HEK293 (cell line): ENCODE results near the gene LYL1.

ENCODE experiments used
- CTCF ChIA-PET: fragments of 350-600 bp; formaldehyde crosslinking; extraction: SDS; loops from one replicate; lab custom pipeline; 2021; ENCODE audit warnings: antibody characterized with exemption; lab: Yijun Ruan, JAX
- POLR2A ChIA-PET: fragments of 300-600 bp; formaldehyde crosslinking; extraction: SDS; loops from one replicate; lab custom pipeline; 2020; ENCODE audit warnings: antibody characterized with exemption, inconsistent platforms; lab: Yijun Ruan, JAX
- H3K27ac ChIP-seq: fragments of 200-500 bp; sonication (Bioruptor generic); 2 replicates; pipeline ENCODE4 v1.5.1; 2014; ENCODE audit warnings: low read depth, low read length, control low read depth, inconsistent platforms; ENCODE audit errors: extremely low read depth
- H3K36me3 ChIP-seq, 2 experiments: fragments of 200-500 bp in 1 of 2; sonication (Bioruptor generic) in 1 of 2; 1 replicate in 1 of 2; 2 replicates in 1 of 2; pipeline ENCODE4 v1.5.1; 2014 to 2017; ENCODE audit warnings: inconsistent platforms in 2 of 2, low read length in 2 of 2; ENCODE audit not compliant: control insufficient read depth in 2 of 2, insufficient read depth in 1 of 2
- H3K4me1 ChIP-seq: fragments of 200-500 bp; sonication (Bioruptor generic); 2 replicates; pipeline ENCODE4 v1.5.1; 2014; ENCODE audit warnings: mild to moderate bottlenecking, low read length, inconsistent platforms; ENCODE audit not compliant: control insufficient read depth, insufficient read depth
- H3K4me3 ChIP-seq: 2 replicates; pipeline ENCODE4 v1.5.1; 2011; ENCODE audit warnings: low read depth, mild to moderate bottlenecking, control low read depth, low read length, moderate library complexity
- H3K9me3 ChIP-seq: fragments of 200-500 bp; sonication (Bioruptor generic); 2 replicates; pipeline ENCODE4 v1.5.1; 2014; ENCODE audit warnings: low read depth, low read length, inconsistent platforms; ENCODE audit not compliant: control insufficient read depth, insufficient read depth
- BCL11A ChIP-seq: fragments of 450-650 bp; formaldehyde crosslinking; IDR thresholded peaks from 2 replicates; pipeline ENCODE4 v1.5.1; 2016; ENCODE audit warnings: low read depth, missing biosample characterization, missing genetic modification characterization
- GLI4 ChIP-seq: fragments of 450-650 bp; formaldehyde crosslinking; IDR thresholded peaks from 2 replicates; pipeline ENCODE4 v1.5.1; 2016; ENCODE audit warnings: missing biosample characterization, missing genetic modification characterization
- KLF1 ChIP-seq: fragments of 450-650 bp; formaldehyde crosslinking; IDR thresholded peaks from 2 replicates; pipeline ENCODE4 v1.5.1; 2016; ENCODE audit warnings: missing biosample characterization, missing genetic modification characterization
- RBAK ChIP-seq: fragments of 450-650 bp; formaldehyde crosslinking; IDR thresholded peaks from 2 replicates; pipeline ENCODE4 v1.5.1; 2016; ENCODE audit warnings: missing biosample characterization, missing genetic modification characterization
- ZNF112 ChIP-seq: fragments of 450-650 bp; formaldehyde crosslinking; IDR thresholded peaks from 2 replicates; pipeline ENCODE4 v1.5.0; 2017; ENCODE audit warnings: missing biosample characterization, missing genetic modification characterization
- ZNF114 ChIP-seq: fragments of 450-650 bp; formaldehyde crosslinking; IDR thresholded peaks from 2 replicates; pipeline ENCODE4 v1.5.0; 2017; ENCODE audit warnings: missing biosample characterization, missing genetic modification characterization
- ZNF221 ChIP-seq: fragments of 450-650 bp; formaldehyde crosslinking; IDR thresholded peaks from 2 replicates; pipeline ENCODE4 v1.5.1; 2017; ENCODE audit warnings: missing biosample characterization, missing genetic modification characterization, borderline replicate concordance
- ZNF23 ChIP-seq: fragments of 450-650 bp; formaldehyde crosslinking; IDR thresholded peaks from 2 replicates; pipeline ENCODE4 v1.5.1; 2016; ENCODE audit warnings: missing biosample characterization, missing genetic modification characterization, borderline replicate concordance
- ZNF239 ChIP-seq: fragments of 450-650 bp; formaldehyde crosslinking; IDR thresholded peaks from 2 replicates; pipeline ENCODE4 v1.5.1; 2016; ENCODE audit warnings: missing biosample characterization, missing genetic modification characterization
- ZNF24 ChIP-seq: fragments of 450-650 bp; formaldehyde crosslinking; IDR thresholded peaks from 2 replicates; pipeline ENCODE4 v1.5.1; 2016; ENCODE audit warnings: missing biosample characterization, missing genetic modification characterization
- ZNF324 ChIP-seq: fragments of 450-650 bp; formaldehyde crosslinking; IDR thresholded peaks from 2 replicates; pipeline ENCODE4 v1.5.1; 2016; ENCODE audit warnings: missing biosample characterization, missing genetic modification characterization
- ZNF335 ChIP-seq: fragments of 450-650 bp; formaldehyde crosslinking; conservative IDR thresholded peaks from 2 replicates; pipeline ENCODE4 v1.5.1; 2016; ENCODE audit warnings: missing biosample characterization, missing genetic modification characterization
- ZNF513 ChIP-seq: fragments of 450-650 bp; IDR thresholded peaks from 2 replicates; pipeline ENCODE4 v1.5.1; 2018; ENCODE audit warnings: missing biosample characterization, missing genetic modification characterization
- ZNF549 ChIP-seq: fragments of 450-650 bp; IDR thresholded peaks from 2 replicates; pipeline ENCODE4 v1.5.1; 2018; ENCODE audit warnings: missing biosample characterization, missing genetic modification characterization, mild to moderate bottlenecking, inconsistent platforms, moderate library complexity
- ZNF561 ChIP-seq: fragments of 450-650 bp; IDR thresholded peaks from 2 replicates; pipeline ENCODE4 v1.5.1; 2018; ENCODE audit warnings: missing biosample characterization, missing genetic modification characterization, borderline replicate concordance
- ZNF654 ChIP-seq: fragments of 450-650 bp; formaldehyde crosslinking; IDR thresholded peaks from 2 replicates; pipeline ENCODE4 v1.5.1; 2016; ENCODE audit warnings: low read depth, missing biosample characterization, missing genetic modification characterization
- ZNF768 ChIP-seq: fragments of 450-650 bp; formaldehyde crosslinking; IDR thresholded peaks from 2 replicates; pipeline ENCODE4 v1.5.1; 2018; ENCODE audit warnings: missing biosample characterization, mild to moderate bottlenecking, missing genetic modification characterization
- TF ChIP-seq, protein P1 (sequence below): fragments of 450-650 bp; formaldehyde crosslinking; IDR thresholded peaks from 2 replicates; pipeline ENCODE4 v1.5.1; 2016; ENCODE audit warnings: missing biosample characterization, missing genetic modification characterization
- TF ChIP-seq, protein P2 (sequence below): fragments of 450-650 bp; formaldehyde crosslinking; IDR thresholded peaks from 2 replicates; pipeline ENCODE4 v1.5.1; 2016; ENCODE audit warnings: missing biosample characterization, missing genetic modification characterization
- TF ChIP-seq, protein P3 (sequence below): fragments of 450-650 bp; formaldehyde crosslinking; IDR thresholded peaks from 2 replicates; pipeline ENCODE4 v1.5.1; 2017; ENCODE audit warnings: missing biosample characterization, missing genetic modification characterization
- TF ChIP-seq, protein P4 (sequence below): fragments of 450-650 bp; formaldehyde crosslinking; IDR thresholded peaks from 2 replicates; pipeline ENCODE4 v1.5.1; 2016; ENCODE audit warnings: missing biosample characterization, missing genetic modification characterization, low read depth

LYL1 gene

GRCh38 chr19:13130886-13131490 is 28.3 kb upstream of the LYL1 start (continued):
- TF ChIP-seq ZNF112 (tag by site-specific recombination) (no peak), ZNF24 (tag by site-specific recombination) (no peak), ZNF23 (no peak), ZNF239 (tag by site-specific recombination) (no peak)
- TF ChIP-seq, protein P1, sequence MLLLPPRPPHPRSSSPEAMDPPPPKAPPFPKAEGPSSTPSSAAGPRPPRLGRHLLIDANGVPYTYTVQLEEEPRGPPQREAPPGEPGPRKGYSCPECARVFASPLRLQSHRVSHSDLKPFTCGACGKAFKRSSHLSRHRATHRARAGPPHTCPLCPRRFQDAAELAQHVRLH (tag by site-specific recombination), result 0 out of 2 replicates have a peak, but pooled peaks have one; percentile 16
- TF ChIP-seq, protein P2, sequence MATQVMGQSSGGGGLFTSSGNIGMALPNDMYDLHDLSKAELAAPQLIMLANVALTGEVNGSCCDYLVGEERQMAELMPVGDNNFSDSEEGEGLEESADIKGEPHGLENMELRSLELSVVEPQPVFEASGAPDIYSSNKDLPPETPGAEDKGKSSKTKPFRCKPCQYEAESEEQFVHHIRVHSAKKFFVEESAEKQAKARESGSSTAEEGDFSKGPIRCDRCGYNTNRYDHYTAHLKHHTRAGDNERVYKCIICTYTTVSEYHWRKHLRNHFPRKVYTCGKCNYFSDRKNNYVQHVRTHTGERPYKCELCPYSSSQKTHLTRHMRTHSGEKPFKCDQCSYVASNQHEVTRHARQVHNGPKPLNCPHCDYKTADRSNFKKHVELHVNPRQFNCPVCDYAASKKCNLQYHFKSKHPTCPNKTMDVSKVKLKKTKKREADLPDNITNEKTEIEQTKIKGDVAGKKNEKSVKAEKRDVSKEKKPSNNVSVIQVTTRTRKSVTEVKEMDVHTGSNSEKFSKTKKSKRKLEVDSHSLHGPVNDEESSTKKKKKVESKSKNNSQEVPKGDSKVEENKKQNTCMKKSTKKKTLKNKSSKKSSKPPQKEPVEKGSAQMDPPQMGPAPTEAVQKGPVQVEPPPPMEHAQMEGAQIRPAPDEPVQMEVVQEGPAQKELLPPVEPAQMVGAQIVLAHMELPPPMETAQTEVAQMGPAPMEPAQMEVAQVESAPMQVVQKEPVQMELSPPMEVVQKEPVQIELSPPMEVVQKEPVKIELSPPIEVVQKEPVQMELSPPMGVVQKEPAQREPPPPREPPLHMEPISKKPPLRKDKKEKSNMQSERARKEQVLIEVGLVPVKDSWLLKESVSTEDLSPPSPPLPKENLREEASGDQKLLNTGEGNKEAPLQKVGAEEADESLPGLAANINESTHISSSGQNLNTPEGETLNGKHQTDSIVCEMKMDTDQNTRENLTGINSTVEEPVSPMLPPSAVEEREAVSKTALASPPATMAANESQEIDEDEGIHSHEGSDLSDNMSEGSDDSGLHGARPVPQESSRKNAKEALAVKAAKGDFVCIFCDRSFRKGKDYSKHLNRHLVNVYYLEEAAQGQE (tag by site-specific recombination), result no peak
- TF ChIP-seq, protein P3, sequence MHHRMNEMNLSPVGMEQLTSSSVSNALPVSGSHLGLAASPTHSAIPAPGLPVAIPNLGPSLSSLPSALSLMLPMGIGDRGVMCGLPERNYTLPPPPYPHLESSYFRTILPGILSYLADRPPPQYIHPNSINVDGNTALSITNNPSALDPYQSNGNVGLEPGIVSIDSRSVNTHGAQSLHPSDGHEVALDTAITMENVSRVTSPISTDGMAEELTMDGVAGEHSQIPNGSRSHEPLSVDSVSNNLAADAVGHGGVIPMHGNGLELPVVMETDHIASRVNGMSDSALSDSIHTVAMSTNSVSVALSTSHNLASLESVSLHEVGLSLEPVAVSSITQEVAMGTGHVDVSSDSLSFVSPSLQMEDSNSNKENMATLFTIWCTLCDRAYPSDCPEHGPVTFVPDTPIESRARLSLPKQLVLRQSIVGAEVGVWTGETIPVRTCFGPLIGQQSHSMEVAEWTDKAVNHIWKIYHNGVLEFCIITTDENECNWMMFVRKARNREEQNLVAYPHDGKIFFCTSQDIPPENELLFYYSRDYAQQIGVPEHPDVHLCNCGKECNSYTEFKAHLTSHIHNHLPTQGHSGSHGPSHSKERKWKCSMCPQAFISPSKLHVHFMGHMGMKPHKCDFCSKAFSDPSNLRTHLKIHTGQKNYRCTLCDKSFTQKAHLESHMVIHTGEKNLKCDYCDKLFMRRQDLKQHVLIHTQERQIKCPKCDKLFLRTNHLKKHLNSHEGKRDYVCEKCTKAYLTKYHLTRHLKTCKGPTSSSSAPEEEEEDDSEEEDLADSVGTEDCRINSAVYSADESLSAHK (tag by site-specific recombination), result no peak

DNA sequence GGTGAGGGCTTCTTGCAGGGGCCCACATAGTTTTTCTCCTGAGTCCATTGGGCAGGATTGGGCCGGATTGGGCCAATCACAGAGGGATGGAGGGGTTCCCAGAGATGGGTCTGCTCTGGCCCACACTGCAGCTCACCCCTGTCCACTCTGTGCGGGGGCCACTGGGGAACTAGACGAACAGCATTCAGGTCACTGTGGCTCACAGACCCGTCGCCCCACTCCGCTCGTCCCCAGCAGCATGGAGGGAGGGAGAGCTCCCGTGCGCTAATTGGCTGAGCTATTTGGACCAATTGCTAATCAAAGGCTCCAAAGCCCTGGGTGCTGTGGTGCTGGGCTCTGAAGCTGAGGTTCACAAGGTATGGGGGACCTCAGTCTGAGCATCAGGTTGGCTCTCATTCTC is 26.7 kb upstream of the LYL1 start:
- Histone ChIP-seq H3K9me3 (no peaks in the 10 kb centered on the region), H3K4me3 (no peak overlapping the region), H3K36me3 (peaks cover 9 to 38% of the 10 kb centered on the region in 2 experiments; a peak in 2 of 3 replicates), H3K4me1 (no peaks in the 10 kb centered on the region), H3K27ac (no peak overlapping the region)
- TF ChIP-seq ZNF324 (tag by site-specific recombination) (no peak), BCL11A (tag by site-specific recombination) (no peak), ZNF549 (tag by site-specific recombination) (no peak), ZNF654 (tag by site-specific recombination) (no peak), KLF1 (tag by site-specific recombination) (no peak), ZNF768 (tag by site-specific recombination) (no peak), ZNF335 (tag by site-specific recombination) (no peak), ZNF114 (no peak), ZNF561 (tag by site-specific recombination) (no peak), ZNF513 (tag by site-specific recombination) (no peak), ZNF221 (tag by site-specific recombination) (no peak), RBAK (tag by site-specific recombination) (no peak), GLI4 (tag by site-specific recombination) (no peak), ZNF112 (tag by site-specific recombination) (no peak)
- TF ChIP-seq, protein P4, sequence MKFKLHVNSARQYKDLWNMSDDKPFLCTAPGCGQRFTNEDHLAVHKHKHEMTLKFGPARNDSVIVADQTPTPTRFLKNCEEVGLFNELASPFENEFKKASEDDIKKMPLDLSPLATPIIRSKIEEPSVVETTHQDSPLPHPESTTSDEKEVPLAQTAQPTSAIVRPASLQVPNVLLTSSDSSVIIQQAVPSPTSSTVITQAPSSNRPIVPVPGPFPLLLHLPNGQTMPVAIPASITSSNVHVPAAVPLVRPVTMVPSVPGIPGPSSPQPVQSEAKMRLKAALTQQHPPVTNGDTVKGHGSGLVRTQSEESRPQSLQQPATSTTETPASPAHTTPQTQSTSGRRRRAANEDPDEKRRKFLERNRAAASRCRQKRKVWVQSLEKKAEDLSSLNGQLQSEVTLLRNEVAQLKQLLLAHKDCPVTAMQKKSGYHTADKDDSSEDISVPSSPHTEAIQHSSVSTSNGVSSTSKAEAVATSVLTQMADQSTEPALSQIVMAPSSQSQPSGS (tag by site-specific recombination), result no peak
- POLR2A ChIA-PET, result interaction anchor here (0.7 to 1.3 kb wide), 4 partner anchors 11 to 23 kb away, joined by 3 to 4 read pairs (median 4); partner anchors contain the start of gene NACC1
- CTCF ChIA-PET, result interaction anchor here (0.7 to 1.3 kb wide), 2 partner anchors 152 to 159 kb away, joined by 3 read pairs; no protein-coding TSS in a partner anchor
